DOHH2 (cell line): ENCODE data around the gene LNX1.

Source experiments
- EZH2phosphoT487 ChIP-seq: fragments of 200-600 bp; sonication (generic); IDR thresholded peaks from 2 replicates; pipeline ENCODE4 v1.6.1; 2017; ENCODE audit warnings: borderline replicate concordance, mild to moderate bottlenecking, antibody characterized with exemption, low read length, moderate library complexity, mixed read lengths
- TF ChIP-seq, protein P1 (sequence below): fragments of 200-600 bp; sonication (generic); IDR thresholded peaks from one replicate; pipeline ENCODE4 v1.5.1; 2014; ENCODE audit warnings: antibody characterized with exemption, mild to moderate bottlenecking, low read depth, low read length; ENCODE audit not compliant: poor library complexity, severe bottlenecking

DNA sequence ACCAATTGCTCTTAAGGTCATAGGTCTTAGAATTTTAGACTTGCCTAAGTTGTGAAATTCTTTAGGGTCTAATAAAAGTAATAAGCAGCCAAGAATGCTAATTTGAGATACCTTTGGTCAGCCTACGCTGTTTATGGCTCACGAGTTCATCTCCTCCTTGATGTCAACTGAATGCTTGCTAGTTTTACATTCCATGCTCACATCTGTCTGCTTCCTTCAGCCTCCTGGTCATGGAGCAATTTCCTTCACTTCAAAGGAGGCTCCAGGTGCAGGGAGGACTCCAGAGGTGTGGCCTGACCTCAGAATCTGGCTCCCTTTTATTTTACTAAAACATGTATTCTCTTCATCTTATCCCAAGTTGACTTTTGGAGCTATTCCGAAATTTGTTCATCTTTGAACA, 23.3 kb upstream of the LNX1 start:
- TF ChIP-seq, protein P1, sequence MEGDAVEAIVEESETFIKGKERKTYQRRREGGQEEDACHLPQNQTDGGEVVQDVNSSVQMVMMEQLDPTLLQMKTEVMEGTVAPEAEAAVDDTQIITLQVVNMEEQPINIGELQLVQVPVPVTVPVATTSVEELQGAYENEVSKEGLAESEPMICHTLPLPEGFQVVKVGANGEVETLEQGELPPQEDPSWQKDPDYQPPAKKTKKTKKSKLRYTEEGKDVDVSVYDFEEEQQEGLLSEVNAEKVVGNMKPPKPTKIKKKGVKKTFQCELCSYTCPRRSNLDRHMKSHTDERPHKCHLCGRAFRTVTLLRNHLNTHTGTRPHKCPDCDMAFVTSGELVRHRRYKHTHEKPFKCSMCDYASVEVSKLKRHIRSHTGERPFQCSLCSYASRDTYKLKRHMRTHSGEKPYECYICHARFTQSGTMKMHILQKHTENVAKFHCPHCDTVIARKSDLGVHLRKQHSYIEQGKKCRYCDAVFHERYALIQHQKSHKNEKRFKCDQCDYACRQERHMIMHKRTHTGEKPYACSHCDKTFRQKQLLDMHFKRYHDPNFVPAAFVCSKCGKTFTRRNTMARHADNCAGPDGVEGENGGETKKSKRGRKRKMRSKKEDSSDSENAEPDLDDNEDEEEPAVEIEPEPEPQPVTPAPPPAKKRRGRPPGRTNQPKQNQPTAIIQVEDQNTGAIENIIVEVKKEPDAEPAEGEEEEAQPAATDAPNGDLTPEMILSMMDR, result peak; percentile 13
- no peak for TF ChIP-seq EZH2phosphoT487
